Measurements from ENCODE around the gene CPM.

CPM gene

DNA sequence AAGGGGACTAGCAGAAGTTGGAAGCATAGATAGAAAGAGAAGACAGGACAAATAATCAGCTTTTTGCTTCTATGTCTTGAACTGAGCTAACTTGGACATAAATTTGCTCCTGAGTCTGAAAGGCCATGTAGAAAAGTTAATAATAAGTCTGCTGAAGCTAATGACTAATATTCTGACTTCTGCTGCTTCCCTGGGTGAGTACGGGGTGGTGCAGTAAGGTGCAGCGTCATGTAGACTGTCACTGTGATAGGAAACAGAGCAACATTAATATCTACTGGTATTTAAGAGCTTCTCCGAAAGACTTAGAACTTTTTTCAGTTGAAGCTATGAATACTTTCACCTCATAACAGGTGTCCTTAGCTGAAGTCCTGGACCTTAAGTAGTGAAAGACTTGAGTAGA is 34.1 kb upstream of the CPM start:
- H3K4me3 ChIP-seq (ENCODE audit: low read depth, low read length), result no peak overlapping the region
- no peak for TF ChIP-seq POLR2A (IDR thresholded peaks at IDR 0.05; ENCODE audit: extremely low read depth, insufficient read length)
- TF ChIP-seq, protein P1, sequence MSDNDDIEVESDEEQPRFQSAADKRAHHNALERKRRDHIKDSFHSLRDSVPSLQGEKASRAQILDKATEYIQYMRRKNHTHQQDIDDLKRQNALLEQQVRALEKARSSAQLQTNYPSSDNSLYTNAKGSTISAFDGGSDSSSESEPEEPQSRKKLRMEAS (IDR thresholded peaks at IDR 0.05; ENCODE audit: low read depth, low read length), result no peak
- no peak for TF ChIP-seq MYC (IDR thresholded peaks at IDR 0.05; ENCODE audit: low read depth, low read length)
- TF ChIP-seq, protein P2, sequence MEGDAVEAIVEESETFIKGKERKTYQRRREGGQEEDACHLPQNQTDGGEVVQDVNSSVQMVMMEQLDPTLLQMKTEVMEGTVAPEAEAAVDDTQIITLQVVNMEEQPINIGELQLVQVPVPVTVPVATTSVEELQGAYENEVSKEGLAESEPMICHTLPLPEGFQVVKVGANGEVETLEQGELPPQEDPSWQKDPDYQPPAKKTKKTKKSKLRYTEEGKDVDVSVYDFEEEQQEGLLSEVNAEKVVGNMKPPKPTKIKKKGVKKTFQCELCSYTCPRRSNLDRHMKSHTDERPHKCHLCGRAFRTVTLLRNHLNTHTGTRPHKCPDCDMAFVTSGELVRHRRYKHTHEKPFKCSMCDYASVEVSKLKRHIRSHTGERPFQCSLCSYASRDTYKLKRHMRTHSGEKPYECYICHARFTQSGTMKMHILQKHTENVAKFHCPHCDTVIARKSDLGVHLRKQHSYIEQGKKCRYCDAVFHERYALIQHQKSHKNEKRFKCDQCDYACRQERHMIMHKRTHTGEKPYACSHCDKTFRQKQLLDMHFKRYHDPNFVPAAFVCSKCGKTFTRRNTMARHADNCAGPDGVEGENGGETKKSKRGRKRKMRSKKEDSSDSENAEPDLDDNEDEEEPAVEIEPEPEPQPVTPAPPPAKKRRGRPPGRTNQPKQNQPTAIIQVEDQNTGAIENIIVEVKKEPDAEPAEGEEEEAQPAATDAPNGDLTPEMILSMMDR (IDR thresholded peaks at IDR 0.05; ENCODE audit: low read depth, low read length), result no peak
- no peak for DNase-seq (ENCODE audit: low read depth)

DNA sequence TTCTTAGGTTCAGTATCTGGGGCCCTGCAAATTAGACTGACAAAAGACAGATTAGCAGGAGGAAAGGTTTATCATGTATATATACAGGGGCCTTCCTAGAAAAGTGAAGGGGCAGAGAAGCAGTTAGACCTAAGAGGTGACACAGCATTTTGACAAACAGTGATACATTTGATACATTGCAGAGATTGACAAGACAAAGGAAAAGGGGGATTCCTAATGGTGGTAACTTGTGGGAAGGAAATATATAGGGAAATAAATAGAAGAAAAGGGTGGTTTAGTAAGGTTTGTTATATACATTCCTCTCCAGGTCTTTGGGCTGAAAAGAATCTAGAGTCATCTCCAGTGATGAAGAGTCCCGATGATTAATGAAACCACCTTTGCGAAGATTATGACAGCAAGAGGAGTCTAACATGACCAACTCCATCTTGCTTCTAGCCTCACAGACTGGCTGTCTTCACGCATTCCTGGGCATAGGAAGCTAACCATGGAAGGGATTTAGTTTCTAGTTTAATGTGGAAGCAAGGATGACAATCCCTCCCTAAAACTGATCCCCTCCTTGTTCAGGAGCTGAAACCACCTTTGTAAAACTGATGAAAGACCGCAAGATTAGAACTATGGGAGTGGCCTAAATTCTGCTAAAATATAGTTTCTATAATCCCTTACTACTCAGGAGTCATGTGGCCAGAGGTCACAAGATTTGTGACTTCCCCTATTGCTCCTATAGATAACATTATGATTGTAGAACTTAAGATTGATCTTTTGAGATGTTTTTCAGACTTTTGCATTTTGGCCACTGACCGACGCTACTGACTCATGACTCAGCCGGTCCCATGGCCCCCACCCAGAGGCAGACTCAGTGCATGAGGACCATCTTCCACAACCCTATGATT is 31.1 kb upstream of the CPM start:
- no peak for DNase-seq (ENCODE audit: low read depth)
- no peak overlapping the region for H3K4me3 ChIP-seq (ENCODE audit: low read depth, low read length)
- TF ChIP-seq, protein P1 (IDR thresholded peaks at IDR 0.05; ENCODE audit: low read depth, low read length), result no peak
- TF ChIP-seq MYC (IDR thresholded peaks at IDR 0.05; ENCODE audit: low read depth, low read length) (no peak), POLR2A (IDR thresholded peaks at IDR 0.05; ENCODE audit: extremely low read depth, insufficient read length) (no peak)
- TF ChIP-seq, protein P2 (IDR thresholded peaks at IDR 0.05; ENCODE audit: low read depth, low read length), result no peak

DNA sequence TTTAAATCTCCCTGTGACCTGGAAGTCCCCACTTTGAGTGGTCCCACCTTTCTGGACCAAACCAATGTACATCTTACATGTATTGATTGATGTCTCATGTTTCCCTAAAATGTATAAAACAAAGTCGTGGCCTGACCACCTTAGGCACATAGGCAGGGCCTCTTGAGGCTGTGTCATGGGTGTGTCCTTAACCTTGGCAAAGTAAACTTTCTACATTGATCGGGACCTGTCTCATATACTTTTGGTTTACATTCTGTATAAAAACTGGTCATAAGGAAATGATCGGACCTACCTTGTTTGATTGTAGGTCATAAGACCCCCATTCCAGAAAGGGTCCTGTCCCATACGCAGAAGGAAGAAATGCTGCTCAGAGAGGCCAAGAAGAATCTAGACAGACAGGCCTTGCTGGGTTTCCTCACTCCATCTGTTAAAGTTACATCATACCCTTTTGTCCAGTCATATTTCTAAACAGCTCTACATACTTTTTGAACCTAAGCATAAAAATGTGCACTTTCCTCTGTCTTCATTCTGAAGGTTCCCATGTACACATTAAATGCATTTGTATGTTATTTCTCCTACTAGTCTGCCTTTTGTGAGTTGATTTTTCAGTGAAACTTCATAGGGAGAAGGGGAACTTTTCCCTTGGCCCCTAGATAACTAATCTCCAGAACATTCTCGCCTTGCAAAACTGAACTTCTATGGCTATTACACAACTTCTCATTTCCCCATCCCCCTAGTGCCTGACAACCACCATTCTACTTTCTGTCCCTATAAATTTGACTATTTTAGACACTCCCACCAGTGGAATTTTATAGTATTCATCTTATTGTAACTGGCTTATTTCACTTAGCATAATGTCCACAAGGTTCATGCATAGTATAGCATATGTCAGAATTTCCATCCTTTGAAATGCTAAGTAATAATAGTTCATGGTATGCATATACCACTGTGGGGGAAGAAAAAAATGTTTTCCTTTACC is 30.2 kb upstream of the CPM start:
- no peak overlapping the region for H3K4me3 ChIP-seq (ENCODE audit: low read depth, low read length)
- DNase-seq (ENCODE audit: low read depth), result peak; percentile 78
- TF ChIP-seq POLR2A (IDR thresholded peaks at IDR 0.05; ENCODE audit: extremely low read depth, insufficient read length), result no peak
- TF ChIP-seq, protein P1 (IDR thresholded peaks at IDR 0.05; ENCODE audit: low read depth, low read length), result no peak
- TF ChIP-seq MYC (IDR thresholded peaks at IDR 0.05; ENCODE audit: low read depth, low read length), result no peak

DNA sequence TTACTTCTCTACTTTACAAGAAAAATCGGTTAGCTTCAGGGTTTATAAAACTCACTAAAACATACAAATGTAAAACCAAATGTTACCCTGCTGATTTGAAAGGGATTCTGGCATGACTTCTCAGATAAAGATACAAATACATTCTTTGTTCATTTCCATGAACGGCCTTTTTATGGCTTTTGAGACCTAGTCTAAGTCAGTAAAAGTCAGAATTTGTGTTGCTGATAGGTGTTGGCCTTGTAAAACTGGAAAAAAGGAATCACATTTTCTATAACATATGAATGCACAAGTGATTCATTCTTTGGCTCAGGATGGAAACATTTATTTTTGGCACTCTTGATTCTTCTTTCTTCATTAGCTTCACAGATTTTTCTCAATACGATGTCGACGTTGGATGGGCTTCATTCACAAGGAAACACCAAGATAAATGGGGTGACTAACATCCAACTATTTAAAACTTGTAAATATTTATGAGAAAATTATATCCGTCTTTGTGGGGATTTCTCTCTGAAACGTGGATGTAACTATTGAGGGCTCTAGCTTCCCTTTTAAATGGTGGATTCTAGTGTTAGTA is 27.0 kb upstream of the CPM start:
- H3K4me3 ChIP-seq (ENCODE audit: low read depth, low read length), result no peak overlapping the region
- no peak for DNase-seq (ENCODE audit: low read depth)
- TF ChIP-seq POLR2A (IDR thresholded peaks at IDR 0.05; ENCODE audit: extremely low read depth, insufficient read length) (no peak), MYC (IDR thresholded peaks at IDR 0.05; ENCODE audit: low read depth, low read length) (no peak)
- TF ChIP-seq, protein P2 (IDR thresholded peaks at IDR 0.05; ENCODE audit: low read depth, low read length), result no peak
- TF ChIP-seq, protein P1 (IDR thresholded peaks at IDR 0.05; ENCODE audit: low read depth, low read length), result no peak

DNA sequence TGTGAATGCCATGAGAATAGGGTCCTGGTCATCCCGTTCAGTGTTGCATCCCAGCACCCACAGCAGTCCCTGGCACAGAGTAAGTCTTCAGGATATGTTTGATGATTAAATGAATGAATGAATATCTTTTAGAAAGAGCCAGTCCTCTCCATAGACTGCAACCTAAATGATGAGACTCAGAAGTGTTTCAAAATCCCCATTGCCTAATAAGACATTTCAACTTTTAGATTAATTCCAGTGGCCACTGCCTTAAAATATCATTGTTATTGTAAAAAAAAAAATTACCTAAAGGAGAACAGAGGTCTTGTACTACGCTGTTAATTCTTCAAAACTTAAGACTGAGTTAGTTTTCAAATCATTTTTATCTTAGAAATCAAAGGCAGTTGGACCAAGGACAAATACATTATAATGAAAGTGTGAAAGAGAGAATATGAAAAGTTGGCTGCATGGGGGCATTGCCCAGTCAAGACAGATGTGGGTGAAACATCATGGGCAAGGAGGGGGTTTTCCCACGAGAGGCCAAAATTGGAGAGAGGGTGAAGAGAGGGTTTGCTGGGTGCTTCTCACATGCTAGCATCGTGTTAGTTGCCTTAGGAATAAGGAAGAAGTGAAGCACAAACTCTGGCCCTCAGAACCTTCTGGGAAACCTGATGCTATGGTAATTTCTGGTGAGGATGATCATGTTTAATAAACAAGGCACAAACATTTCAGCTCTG is 26.3 kb upstream of the CPM start:
- no peak for DNase-seq (ENCODE audit: low read depth)
- TF ChIP-seq POLR2A (IDR thresholded peaks at IDR 0.05; ENCODE audit: extremely low read depth, insufficient read length) (no peak), MYC (IDR thresholded peaks at IDR 0.05; ENCODE audit: low read depth, low read length) (no peak)
- TF ChIP-seq, protein P1 (IDR thresholded peaks at IDR 0.05; ENCODE audit: low read depth, low read length), result no peak
- TF ChIP-seq, protein P2 (IDR thresholded peaks at IDR 0.05; ENCODE audit: low read depth, low read length), result no peak
- no peak overlapping the region for H3K4me3 ChIP-seq (ENCODE audit: low read depth, low read length)
